HG03457 (cell line): ENCODE data around the gene RPTOR.
"Not testable (repeated sequence)": the region's sequence is repeated elsewhere in the genome, so short reads cannot be mapped to it uniquely, and the experiment has no call there.

Experiments used
- ATAC-seq: cut with Tn5 transposase; IDR thresholded peaks from one replicate; pipeline ENCODE4 v1.9.1; 2021; ENCODE audit warnings: moderate number of reproducible peaks; ENCODE audit not compliant: unreplicated experiment

Gene RPTOR

GRCh38 chr17:80866050-80866793 is 321.6 kb downstream of the RPTOR start:
- no peak for ATAC-seq

DNA sequence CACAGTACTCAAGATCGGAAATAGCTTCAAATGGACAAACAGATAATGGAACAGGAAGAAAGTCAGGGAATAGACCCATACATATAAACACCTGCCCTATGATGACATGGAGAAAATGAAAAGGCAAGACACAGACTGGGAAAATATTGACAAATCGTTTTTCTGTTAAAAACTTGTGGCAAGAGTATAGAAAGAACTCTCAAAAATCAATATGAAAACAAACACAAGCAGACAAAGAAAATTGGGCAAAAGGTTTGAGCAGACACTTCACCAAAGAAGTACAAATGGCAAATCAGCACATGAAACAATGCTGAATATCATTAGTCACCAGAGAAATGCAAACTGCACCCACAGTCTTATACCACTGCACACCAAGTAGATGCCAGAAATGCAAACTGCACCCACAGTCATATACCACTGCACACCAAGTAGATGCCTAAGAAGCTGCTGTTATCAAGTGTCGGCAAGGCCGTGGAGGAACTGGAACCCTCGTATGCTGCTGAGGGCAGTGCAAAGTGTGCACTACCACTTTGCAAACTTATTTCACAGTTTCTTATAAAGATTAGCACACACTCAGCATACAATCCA is 323.5 kb downstream of the RPTOR start:
- no peak for ATAC-seq

DNA sequence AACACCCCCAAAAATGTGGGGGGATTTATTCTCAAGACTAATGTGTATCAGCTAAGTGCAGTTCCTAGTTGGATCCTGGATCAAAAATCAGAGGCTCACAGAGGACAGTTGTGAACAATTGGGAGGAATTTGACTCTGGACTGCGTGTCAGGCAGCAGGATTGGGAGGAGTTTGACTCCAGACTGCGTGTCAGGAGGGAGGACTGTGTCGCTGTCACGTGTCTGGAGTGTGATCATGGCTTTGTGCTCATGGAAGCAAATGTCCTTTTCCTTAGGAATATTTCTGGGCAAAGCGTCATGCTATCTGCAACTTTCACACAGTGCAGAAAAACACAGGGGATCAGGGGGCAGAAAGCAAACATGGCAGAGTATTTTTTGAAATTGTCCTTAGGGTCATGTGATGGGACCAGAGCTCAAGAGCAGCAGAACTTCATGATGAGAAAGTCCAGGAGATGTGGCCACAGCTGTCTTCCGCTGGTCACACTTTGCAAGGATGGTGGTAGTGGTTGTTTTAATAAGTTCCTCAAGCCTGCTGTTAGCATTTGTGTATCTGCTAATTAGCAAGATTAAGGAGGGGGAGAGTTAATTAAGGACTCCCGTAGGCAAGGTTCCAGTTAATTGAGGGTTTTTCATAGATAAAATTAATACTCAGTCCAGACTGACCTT is 325.0 kb downstream of the RPTOR start:
- ATAC-seq = no peak

DNA sequence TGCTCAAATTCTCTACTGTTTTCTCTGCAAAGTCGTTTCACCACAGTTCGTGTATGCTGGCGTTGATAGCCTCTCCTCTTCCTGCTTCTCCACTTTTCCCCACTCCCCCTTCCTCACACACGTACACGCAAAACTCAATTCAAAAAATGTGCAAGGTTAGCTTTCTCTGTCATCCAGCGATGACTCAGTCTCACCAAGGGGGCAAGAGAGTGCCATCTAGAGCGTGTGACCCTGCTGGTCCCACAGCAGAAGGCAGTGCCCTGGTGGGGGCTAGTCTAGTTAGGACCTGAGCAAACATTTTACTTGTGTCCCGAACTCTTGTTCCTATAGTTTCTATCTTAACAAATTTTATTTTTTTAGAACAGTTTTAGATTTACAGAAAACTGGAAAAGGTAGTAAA is 325.8 kb downstream of the RPTOR start:
- no peak for ATAC-seq

GRCh38 chr17:80871341-80871740 is 326.7 kb downstream of the RPTOR start:
- ATAC-seq = no peak

DNA sequence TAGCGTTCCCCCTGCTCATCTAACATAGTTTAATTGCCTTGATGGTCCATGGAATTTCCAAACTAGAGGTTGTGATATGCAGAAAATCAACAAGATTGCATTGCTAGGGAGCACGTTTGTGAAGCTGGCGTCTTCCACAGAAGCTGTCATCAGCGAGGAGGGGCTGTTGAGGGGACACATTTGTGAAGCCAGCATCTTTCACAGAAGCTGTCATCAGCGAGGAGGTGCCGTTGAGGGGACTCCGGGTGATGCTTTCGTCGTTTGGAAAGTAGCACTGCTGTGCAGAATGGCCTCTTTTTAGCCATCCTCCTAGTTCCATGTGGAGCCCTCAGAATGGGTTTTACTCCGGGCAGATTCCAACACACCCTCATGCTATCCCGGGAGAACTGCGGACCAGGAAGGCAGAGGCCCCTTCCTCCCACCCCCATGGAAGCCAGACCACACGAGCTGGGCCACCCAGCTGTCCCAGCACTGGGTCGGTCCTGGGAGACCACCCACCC is 327.4 kb downstream of the RPTOR start:
- ATAC-seq = no peak

GRCh38 chr17:80872501-80873306 is 328.1 kb downstream of the RPTOR start:
- no peak for ATAC-seq

- ATAC-seq = no peak
These were observed 328.8 kb downstream of the RPTOR start for GRCh38 chr17:80873307-80873951.

DNA sequence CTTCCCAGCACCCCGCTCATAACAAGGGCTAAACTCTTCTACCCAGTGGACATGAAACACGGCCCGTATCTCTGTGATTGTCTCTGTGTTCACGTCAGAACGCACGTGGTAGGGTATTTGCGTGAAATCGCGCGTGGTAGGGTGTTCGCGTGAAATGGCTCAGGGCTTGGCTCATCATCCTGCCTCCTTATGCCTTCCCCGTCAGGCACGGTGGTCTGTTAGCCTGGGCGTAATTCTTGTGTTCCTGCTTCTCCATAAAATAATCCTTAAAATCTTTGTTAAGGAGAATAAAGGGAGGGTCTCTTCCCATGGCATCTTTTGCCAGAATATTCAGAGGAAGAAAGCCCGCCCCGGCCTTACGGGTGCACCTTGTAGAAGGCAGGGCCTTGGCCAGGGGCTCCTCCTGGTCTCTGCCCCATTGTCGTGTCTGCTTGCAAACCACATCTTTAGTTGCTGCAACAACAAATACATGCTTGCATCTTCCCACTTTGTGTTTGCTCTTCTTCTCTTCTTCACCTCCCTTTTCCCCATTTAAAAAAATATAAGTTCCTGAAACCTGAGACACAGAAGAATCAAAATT is 330.3 kb downstream of the RPTOR start:
- ATAC-seq = no peak

- not testable (repeated sequence) for ATAC-seq
These were observed 330.9 kb downstream of the RPTOR start for GRCh38 chr17:80875480-80875995.

GRCh38 chr17:80876456-80876949 is 331.9 kb downstream of the RPTOR start:
- ATAC-seq = not testable (repeated sequence)

DNA sequence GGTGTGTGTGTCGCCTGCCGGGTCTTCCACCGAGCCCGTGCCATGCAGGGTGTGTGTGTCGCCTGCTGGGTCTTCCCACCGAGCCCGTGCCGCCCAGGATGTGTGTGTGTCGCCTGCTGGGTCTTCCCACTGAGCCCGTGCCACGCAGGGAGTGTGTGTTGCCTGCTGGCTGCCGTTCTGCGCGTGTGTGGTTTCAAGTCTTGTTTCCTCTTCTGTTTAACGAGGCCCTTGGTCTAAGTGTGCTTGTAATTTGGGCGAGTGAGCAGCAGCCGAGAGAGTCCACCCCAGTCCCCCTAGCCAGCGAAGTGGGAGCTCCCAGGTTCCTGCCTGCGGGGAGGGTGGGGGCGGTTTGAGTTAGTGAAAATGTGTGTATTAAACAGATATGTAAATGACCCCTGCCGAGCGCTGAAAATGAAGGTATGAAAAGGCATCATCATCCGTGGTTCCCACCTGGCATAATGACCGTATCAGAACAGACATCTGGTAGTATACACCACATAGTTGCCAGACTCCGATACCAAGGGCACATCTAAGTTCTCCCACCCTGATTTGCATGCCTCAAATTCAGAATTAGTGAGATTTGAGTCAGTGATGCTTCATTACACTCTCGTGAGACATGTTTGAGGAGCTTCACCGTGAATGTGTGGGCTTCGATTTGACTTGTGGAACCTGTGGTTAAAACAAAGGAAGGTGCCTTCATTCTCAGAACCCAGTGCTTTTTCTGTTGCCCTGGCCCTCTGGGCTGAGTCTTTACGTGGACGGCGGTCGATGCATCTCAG is 332.5 kb downstream of the RPTOR start:
- ATAC-seq = peak; percentile 64

- ATAC-seq = peak; percentile 5
These were observed 333.2 kb downstream of the RPTOR start for GRCh38 chr17:80877729-80878303.

DNA sequence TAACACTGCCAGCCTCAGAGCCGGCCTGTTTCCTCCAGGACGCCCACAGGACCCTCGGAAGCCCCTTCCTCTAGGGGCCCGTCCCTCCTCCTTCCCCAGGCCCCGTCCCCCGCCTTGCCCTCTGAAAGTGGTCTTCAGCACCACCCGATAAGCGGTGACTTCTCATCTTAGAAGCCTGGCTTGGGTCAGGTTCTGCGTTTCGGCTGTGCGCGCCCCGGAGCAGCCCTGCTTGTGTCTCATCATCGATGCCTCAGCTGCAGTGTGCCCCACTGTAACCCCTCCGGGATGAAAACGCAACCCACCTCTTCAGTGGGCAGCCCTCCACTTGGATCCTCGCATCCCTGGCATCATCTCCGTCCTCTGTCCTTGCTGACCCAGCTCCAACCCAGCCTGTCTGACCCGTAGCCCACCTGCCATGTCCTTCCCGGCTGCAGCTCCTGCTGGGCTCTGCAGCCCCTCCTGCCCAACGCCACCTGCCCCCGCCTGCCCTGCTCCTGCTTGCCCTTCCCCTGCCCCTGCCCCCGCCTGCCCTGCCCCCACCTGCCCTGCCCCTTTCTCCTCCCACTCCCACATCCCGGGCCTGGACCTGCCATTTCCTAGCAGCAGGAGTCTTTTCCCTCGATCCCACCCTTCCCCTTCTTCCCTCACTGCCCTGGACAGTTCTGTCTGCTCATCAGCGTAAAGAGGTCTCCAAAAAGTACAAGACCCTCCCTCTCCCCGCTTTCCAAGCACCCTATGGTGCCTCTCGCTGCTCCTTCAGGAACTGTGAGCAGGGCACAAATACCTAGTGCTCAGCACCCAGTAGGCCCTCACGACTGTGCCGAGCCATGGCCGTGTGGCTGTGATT is 334.5 kb downstream of the RPTOR start:
- ATAC-seq = no peak

GRCh38 chr17:80879723-80880647 is 335.3 kb downstream of the RPTOR start:
- ATAC-seq = no peak

DNA sequence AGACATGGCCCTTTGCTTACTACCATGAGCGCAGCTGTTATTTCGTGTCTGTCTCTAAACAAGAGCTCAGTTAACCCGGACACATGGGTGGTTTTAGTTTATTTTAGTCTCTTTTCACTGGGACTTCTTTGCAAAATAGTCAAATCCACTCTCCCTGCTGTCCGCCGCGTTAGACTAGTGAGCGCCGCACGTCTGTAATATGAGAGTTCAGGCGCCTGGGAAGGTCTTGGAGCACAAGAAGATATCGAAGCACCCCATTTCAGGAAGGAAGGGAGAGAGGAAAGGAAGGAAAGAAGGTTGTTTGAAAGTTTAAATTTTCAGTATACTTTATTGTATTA is 336.0 kb downstream of the RPTOR start:
- no peak for ATAC-seq

- no peak for ATAC-seq
These were observed 336.7 kb downstream of the RPTOR start for GRCh38 chr17:80881306-80881705.
